HG03196 (cell line): ENCODE measurements around the gene MC2R.
"Not testable (repeated sequence)": the region's sequence is repeated elsewhere in the genome, so short reads cannot be mapped to it uniquely, and the experiment has no call there.

ENCODE experiments used
- ATAC-seq: cut with Tn5 transposase; IDR thresholded peaks from one replicate; pipeline ENCODE4 v1.9.1; 2021; ENCODE audit not compliant: unreplicated experiment

MC2R gene

DNA sequence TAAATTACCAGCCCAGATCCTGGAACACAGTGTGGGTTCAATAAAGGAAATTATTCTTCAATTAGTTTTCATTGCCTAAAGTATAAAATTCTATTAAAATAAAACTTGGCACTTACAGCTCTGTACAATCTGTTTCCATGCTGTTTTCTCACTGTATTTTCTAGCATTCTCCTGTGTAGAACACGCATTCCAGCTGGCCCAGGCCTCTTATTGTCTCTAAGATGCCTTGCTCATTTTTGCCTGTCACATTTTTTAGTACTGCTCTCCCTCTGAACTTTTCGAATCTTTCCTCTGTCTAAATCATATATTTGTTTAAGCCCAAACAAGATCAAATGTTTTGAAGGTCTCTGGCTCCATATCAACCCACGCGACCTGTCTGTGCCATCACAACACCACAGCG is 20.8 kb downstream of the MC2R start:
- no peak for ATAC-seq

DNA sequence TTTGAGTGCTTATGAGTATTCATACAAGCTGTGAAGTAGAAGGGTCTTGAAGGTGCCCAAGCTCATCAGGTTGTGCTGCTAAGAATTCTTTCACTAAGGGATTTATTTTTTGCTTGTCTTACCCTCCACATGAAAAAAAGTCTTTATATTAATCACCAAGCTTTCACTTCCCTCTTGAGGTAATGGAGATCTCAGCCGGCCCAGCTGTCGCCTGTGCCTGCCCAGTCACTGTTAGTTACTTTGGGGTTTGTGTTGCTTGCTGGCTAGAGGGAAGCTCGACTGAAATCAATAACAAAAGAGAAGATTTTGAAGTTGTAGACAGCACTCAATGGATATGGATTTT is 21.9 kb downstream of the MC2R start:
- ATAC-seq, result peak; percentile 97

DNA sequence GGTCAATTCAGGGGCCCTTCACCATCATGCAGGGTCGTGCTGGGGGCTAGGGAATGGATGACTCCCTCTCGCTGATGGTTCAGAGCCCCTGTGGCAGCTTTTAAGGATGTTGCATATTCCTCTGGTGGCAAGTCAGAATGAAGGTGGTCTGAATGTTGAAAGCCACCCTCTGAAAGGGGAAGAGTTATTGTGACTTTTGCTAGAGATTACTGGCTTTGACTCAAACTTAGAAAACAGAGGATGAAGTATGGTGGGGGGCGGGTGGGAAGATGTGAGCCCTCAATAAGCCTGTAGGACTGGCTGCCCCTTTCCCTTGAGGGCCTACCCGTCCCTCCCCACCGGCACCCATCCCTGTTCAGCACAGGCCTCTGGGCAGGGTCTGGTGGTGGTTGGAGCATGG is 23.2 kb downstream of the MC2R start:
- no peak for ATAC-seq

DNA sequence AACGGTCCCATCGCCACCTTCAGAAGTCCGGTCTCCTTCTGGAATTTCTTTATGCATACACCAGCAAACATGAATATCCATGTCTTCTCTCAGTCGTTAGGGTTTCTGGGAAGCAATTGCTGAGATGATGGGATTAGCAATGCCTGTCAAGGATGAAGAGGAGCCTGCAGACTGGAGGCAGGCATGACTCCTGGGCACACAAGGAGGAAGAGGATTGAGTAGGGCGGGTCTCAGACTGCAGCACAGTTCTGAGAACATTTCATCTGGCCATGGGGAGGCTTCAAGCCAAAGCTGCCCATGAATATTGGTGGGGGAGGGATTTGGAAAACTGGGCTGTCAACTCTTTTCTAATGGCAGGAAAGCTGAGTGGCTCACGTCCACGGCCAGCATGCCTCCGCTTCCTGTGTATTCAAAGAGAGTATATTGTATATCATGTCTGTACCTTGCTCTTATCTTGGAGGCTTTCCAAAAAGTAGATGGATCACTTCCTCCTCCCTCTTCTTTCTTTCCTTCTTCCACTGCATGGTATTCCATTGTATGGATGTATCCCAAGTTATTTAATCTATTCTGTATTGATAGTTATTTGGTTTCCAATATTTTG is 24.5 kb downstream of the MC2R start:
- ATAC-seq, result no peak

DNA sequence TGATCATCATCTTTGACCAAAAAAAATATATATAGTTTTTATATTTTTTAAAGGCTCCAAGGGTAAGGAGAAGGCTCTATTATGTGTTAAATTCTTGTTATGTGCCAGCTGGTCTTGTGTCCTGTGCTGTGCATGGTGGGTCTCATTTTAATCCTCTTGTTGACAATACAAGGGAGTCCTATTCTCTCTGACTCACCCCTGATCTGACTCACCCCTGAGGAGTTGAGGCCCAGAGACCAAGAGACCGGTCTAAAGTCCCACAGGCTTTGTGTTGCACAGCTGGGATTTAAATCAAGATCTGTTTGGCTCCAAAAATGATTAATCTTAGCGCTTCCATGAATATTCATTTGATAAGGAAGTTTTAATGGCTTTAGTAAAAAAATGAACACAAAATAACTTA is 25.7 kb downstream of the MC2R start:
- no peak for ATAC-seq

DNA sequence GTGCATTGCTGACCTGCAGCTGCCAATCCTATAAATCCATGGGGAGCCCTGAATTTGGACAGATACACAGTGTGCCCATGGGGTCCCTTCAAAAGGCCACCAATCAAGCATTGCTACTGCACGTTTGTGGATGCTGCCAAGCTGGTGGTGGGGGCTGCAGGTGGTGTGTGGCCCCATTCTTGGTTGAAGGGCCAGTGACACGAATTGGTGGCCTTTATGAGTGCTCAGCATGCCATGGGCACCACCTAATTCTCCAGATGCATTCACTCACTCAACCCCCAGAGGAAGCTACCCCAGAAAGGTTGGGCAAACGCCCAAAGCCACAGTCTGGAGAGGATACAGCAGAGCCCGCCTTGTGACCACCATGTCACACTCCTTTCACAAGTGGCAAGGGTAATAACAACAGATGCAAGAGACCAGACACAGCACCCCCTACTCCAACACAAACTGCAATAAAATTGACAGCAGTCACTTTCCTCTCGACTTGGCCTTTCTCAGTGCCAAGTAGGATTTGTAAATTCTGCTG is 27.1 kb downstream of the MC2R start:
- no peak for ATAC-seq

DNA sequence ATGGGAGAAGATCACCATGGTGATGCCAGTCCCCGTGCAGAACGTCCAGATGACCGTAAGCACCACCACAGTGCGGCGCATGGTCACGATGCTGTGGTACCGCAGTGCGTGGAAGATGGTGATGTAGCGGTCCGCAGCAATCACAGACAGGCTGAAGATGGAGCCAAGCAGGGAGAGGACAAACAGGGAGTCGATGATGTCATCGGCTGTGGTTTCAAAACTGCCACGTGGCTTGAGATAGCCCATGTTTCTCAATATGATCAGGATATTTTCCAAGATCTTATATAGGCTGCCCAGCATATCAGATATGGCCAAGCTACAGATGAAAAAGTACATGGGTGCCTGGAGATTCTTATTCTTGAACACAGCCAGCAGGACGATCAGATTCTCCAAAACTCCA is 30.3 kb downstream of the MC2R start:
- ATAC-seq, result no peak

DNA sequence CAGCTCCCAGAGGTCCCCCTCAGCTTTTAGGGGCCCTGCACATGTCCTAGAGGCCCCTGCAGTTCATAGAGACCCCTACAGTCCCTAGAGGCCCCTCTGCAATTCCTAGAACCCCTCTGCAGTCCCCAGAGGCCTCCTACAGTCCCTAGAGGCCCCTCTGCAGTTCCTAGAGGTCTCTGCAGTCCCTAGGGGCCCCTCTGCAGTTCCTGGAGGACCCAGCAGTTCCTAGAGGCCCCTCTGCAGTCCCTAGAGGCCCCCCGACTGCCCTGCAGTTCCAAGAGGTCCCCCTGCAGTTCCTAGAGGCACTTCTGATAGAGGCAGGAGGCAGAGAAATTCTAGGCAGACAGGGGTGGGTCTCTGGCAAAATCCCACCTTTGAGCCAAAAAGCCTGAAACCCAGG is 35.4 kb downstream of the MC2R start:
- no peak for ATAC-seq

DNA sequence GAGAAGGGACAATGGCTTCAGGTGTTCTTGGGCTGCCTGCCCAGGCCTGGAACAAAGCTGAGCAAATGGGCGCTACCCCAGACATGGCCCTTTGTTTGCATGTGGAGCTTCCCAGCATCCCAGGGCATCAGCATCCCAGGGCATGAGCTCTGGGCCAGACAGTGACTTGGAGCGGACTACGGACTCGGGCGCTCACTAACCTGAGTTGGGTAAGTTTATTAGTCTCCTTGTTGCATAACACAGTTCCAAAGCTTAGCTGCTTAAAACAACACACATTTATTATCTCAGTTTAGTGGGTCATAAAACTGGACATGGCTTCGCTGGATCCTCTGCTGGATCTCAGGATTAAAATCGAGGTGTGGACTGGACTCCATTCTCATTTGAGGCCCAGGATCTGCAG is 35.8 kb downstream of the MC2R start:
- ATAC-seq, result no peak

DNA sequence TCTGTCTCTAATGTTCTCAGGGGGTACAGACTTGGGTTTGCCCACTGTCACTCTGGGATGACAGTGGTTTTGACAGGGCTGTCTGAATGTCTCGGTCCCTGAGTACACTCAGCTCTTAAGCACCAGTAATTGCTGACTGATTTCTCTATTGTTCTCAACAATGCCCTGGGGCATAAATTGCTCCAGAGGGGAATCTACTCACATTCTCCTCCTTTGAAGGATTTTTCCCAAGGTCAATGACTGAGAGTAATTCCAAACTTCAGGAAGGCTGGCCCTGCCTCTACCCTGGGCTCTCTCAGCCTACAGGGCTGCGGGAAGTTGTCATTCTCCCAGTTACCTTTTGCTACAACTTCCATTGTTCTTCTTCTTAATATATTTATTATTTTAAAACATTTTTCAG is 36.5 kb downstream of the MC2R start:
- ATAC-seq, result no peak

DNA sequence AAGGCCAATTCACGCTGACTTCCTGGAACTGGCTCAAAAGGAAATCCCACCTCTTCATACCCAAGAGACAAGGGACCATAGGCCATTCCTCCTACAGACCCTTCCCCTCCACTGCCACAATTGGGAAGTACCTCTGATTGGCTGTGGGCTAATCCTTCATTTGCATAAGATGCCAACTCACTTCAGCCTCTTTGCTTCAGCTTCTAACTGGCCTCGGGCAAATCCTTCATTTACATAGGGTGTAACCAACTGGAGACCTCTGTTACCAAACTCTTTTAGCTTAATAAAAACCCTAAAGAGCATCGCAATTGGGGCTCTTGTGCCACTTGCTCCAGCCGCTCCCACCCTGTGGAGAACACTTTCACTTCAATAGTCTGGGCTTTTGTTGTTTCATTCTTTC is 38.2 kb downstream of the MC2R start:
- ATAC-seq, result no peak

DNA sequence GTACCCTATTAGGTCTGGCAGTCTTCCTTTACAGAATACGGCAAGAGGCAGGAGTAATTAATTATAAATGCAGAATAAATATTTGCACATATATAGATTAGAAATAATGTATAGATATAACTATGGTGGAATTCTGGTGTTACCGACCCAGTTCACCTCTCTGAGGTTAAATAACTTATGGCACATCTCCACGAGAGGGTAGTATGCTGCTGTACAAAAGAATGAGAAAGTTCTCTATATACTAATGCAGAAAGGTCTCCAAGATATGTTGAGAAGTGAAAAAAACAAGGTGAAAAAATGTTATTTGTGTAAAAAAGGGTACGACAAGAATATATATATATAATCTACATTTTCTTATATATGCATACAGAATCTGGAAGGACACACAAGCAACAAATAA is 40.8 kb downstream of the MC2R start:
- no peak for ATAC-seq

DNA sequence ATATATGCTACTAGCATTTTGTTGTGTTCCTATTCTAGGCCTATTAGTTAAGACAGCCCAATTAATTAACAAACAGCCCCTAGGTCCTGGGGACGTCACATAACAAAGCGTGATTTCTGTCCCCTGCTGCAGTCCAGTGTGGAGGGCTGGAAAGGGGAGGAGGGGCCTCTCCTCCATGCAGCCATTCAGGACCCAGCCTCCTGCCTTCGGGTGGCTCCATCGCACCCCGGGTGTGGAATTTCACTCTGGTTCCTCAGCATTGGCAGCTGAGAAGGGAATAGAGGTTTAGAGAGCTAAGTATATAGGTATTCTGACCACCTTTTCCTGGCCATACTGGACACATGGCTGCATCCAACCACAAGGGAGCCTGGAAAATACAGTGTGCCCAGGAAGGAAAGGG is 42.4 kb downstream of the MC2R start:
- ATAC-seq, result no peak

DNA sequence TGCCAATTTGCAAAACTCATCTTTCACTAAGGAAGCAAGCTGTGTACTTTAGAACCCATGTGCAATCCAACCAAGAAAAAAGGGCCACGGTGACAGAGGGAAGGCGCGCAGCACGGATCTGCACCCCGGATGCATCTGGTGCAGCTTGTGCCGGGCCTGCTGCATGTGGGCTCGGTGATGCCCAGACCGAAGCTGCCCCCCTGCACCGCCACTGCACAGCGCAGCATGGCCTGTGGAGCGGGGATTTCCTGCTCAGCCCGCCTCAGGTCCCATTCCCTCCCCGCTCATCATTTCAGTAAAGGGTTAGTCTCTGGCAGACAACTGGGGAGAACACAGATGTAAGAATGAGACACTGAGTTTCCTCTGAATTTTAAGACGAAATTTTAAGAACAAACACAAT is 43.0 kb downstream of the MC2R start:
- no peak for ATAC-seq

DNA sequence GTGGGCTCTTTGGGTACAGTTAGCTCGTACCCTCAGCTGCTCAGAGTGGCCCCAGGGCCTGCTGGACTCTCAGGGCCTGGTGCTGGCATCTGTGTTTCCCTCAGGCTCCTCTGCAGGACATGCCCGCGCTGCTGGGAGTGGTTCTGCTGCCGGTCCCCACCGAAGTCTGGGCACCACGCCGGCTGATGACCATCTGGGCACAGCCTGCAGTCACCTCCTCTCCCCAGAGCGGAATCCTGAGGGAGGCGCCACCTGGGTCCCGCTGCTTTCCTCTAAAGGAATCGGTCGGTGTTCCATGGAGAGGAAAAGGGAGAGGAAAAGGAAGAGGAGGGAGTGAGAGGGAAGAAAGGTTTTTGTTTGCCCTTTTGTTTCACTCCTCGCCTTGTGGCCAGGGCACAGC is 43.6 kb downstream of the MC2R start:
- ATAC-seq, result no peak

DNA sequence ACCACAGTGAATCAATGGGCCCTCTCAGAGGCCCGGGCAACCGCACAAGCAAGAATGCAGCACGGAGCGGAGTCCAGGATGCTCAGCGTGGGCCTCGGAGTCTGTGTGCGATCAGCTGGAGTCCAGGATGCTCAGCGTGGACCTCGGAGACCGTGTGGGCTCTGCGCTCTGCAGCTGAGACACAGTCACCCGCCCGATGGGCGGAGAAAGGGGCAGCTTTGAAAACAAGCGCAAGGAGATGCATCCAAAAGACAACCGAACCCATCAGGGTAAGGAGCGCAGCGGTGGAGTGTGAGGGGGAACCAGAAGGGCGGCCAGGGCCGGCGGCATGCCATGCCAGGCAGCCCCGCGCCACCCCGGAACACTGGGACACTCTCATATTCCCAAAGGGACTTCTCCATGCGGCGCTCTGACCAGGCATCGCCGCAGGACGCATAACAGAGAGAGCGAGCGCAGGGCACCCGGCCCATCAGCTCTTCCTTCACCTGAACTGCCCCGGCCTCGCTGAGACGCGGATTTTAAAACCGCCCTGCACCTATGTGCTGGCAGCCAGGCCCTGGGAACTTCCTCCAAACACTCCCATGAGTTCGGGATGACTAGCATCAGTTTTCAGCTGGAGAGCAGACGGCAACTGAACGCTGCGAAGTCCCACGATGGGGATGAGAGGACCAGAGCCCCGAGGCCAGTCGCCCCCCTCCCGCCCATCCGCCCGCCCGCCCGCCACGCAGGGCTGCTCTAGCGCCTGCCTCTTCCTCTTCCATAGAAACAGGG is 46.6 kb downstream of the MC2R start:
- ATAC-seq, result no peak

DNA sequence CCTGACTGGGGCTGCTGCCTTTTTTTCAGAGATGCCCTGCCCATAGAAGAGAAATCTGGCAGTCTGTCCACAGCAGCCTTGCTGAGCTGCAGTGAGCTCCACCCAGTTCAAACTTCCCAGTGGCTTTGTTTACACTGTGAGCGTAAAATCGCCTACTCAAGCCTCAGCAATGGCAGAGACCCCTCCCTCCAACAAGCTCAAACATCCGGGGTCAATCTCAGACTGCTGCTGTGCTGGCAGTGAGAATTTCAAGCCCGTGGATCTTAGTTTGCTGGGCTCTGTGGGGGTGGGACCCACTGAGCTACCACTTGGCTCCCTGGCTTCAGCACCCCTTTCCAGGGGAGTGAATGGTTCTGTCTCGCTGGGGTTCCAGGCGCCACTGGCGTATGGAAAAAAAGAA is 52.4 kb downstream of the MC2R start:
- not testable (repeated sequence) for ATAC-seq

DNA sequence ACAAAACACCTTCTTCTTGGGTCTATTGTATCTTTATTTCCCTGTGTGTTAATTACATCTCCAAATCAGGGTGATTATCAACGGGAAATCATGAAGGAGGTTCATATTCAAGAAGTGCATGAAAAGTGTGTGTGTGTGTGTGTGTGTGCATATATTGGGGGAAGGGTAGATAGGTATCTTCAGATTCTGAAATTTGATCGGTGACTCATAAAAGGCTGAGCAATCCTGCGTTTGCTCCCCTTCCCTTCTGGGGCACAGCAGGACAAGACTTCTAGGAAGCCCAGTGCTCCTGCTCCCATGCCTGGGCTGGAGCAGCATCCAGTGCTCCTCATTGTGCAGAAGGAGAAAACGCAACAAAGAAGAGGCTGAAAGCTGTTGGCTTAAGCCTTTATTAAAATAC is 65.5 kb downstream of the MC2R start:
- ATAC-seq, result no peak

DNA sequence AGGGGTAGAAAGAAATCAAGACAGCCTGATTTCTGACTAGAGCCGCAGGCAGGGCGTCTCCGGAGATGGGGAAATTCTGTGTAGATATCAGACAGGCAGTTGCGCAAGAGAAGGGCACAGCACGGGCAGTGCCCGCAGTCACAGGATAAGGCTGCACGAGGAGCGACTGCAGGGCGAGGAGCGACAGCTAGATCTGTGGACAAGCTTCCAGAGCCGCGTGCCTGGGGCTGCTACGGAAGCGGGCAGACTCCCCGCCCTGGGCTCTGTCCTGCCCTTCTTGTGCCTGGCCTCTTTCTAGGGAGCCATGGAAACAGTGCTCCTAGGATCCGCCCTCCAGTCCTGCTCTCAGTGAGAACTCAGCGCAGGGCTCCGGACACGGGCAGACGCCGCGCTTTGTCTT is 78.8 kb downstream of the MC2R start:
- no peak for ATAC-seq

DNA sequence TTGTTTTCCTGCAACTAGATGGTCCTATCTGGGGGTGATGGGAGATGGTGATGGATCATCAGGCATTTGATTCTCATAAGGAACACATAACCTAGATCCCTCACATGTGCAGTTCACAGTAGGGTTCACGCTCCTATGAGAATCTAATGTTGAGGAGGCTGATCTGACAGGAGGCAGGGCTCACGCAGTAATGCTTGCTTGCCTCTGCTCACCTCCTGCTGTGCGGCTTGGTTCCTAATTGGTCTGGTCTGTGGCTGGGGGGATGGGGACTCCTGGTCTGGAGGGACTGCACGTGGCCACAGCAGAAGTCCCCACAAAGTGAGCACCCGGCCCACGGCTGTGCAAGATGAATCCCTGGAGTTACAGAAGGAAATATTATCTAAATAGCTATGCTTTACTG is 80.1 kb downstream of the MC2R start:
- ATAC-seq, result no peak

DNA sequence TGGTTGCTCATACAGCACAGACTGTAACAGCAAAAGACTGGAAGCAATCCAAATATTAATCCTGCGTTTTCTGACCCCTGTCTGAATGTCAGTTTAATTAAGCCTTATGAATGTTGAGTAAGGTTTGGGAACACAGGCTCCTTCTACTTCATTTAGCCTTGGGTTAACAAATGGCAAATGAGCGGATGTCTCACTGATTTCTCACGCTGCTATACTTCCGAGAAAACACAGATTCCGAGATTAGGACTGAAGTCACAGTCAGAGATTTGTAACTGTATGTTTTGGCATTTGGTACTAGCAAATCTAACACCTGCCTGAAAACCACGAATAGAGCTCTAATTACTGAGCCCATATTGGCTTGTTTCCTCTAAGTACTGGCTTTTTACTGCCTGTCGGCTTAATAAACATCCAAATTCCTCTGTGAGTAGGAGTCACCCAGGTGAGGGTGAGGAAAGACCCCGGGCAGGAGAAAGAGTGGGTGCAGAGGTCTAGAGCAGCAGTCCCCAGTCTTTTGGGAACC is 80.8 kb downstream of the MC2R start:
- no peak for ATAC-seq
